NK-92 (cell line): ENCODE measurements around the gene UFD1.

Experiments
- DNase-seq: peaks from one replicate; lab custom pipeline; 2025; ENCODE audit not compliant: unreplicated experiment; lab: John Stamatoyannopoulos, UW

UFD1 gene

GRCh38 chr22:19430890-19431541, 48.0 kb downstream of the UFD1 start:
- DNase-seq: no peak

GRCh38 chr22:19429950-19430889, 48.8 kb downstream of the UFD1 start:
- DNase-seq: no peak

- DNase-seq: no peak
Observed at GRCh38 chr22:19424186-19424500, 54.9 kb downstream of the UFD1 start.

GRCh38 chr22:19422440-19423301, 56.3 kb downstream of the UFD1 start:
- DNase-seq: no peak

GRCh38 chr22:19420321-19420720, 58.7 kb downstream of the UFD1 start:
- DNase-seq: no peak

- DNase-seq: no peak
Observed at GRCh38 chr22:19419464-19420178, 59.4 kb downstream of the UFD1 start.

- DNase-seq: no peak
Observed at GRCh38 chr22:19419086-19419463, 59.9 kb downstream of the UFD1 start.

GRCh38 chr22:19412923-19413322, 66.1 kb downstream of the UFD1 start:
- no peak for DNase-seq

- no peak for DNase-seq
Observed at GRCh38 chr22:19412478-19412877, 66.5 kb downstream of the UFD1 start.

- DNase-seq: no peak
Observed at GRCh38 chr22:19411690-19412045, 67.3 kb downstream of the UFD1 start.

GRCh38 chr22:19410941-19411689, 67.9 kb downstream of the UFD1 start:
- no peak for DNase-seq

- no peak for DNase-seq
Observed at GRCh38 chr22:19407649-19408606, 71.1 kb downstream of the UFD1 start.

- no peak for DNase-seq
Observed at GRCh38 chr22:19406846-19407245, 72.1 kb downstream of the UFD1 start.

GRCh38 chr22:19406281-19406811, 72.6 kb downstream of the UFD1 start:
- no peak for DNase-seq

- no peak for DNase-seq
Observed at GRCh38 chr22:19405652-19406051, 73.3 kb downstream of the UFD1 start.

GRCh38 chr22:19405133-19405532, 73.9 kb downstream of the UFD1 start:
- DNase-seq: no peak

- no peak for DNase-seq
Observed at GRCh38 chr22:19404676-19405075, 74.3 kb downstream of the UFD1 start.

- DNase-seq: no peak
Observed at GRCh38 chr22:19402642-19403191, 76.3 kb downstream of the UFD1 start.

GRCh38 chr22:19401483-19401882, 77.5 kb downstream of the UFD1 start:
- no peak for DNase-seq
